Caco-2 (cell line): Measurements from ENCODE around the gene IL5RA. TPM values are rescaled to one million over a fixed set of nuclear protein-coding genes. Genes with fewer than 3 reads are reported as not detected.

Experiments used
- BruUV-seq: library from RNA; stranded (reverse); fragments of 400-500 nt; replicated peaks from 2 replicates; lab custom pipeline; 2021; lab: Mats Ljungman, UMichigan
- CTCF ChIA-PET: fragments of 300-600 bp; sonication (Branson Sonifier 250); formaldehyde crosslinking; loops from one replicate; lab custom pipeline; 2022; ENCODE audit warnings: antibody characterized with exemption; lab: Charles Lee
- POLR2A ChIA-PET: fragments of 300-600 bp; sonication (Branson Sonifier 250); formaldehyde crosslinking; loops from one replicate; lab custom pipeline; 2022; ENCODE audit warnings: antibody characterized with exemption; lab: Charles Lee
- DNase-seq, 2 experiments: peaks; one replicate each; pipeline versions ENCODE4 v3.0.0 to v3.0.0-alpha.2; 2020 to 2022
- H3K27me3 ChIP-seq: replicated peaks from 2 replicates; pipeline ENCODE4 v1.6.0; 2011; ENCODE audit warnings: low read length; ENCODE audit not compliant: control insufficient read depth, insufficient read depth
- H3K36me3 ChIP-seq: 2 replicates; pipeline ENCODE4 v1.5.1; 2011; ENCODE audit warnings: low read length; ENCODE audit not compliant: control insufficient read depth, insufficient read depth
- H3K4me1 ChIP-seq: fragments of 250-450 bp; sonication (Bioruptor Pico); 2 replicates; pipeline ENCODE4 v1.5.1; 2020; ENCODE audit warnings: mild to moderate bottlenecking
- H3K4me3 ChIP-seq: 2 replicates; pipeline ENCODE4 v1.5.1; 2011; ENCODE audit warnings: low read depth, mild to moderate bottlenecking, control low read depth, low read length
- H3K9me3 ChIP-seq: fragments of 250-450 bp; sonication (Bioruptor Pico); 2 replicates; pipeline ENCODE4 v1.5.1; 2020; ENCODE audit warnings: mild to moderate bottlenecking, moderate library complexity
- H3K27ac Mint-ChIP-seq: one replicate; pipeline ENCODE4 v1.8.0; 2022; ENCODE audit warnings: mixed read lengths; ENCODE audit not compliant: unreplicated experiment
- H3K27me3 Mint-ChIP-seq: one replicate; pipeline ENCODE4 v1.8.0; 2022; ENCODE audit warnings: mixed read lengths; ENCODE audit not compliant: insufficient read depth, unreplicated experiment
- H3K36me3 Mint-ChIP-seq: one replicate; pipeline ENCODE4 v1.8.0; 2022; ENCODE audit warnings: mild to moderate bottlenecking, mixed read lengths; ENCODE audit not compliant: insufficient read depth, unreplicated experiment
- H3K4me1 Mint-ChIP-seq: one replicate; pipeline ENCODE4 v1.8.0; 2022; ENCODE audit warnings: low read depth, mixed read lengths; ENCODE audit not compliant: unreplicated experiment
- H3K4me3 Mint-ChIP-seq: one replicate; pipeline ENCODE4 v1.8.0; 2022; ENCODE audit warnings: mild to moderate bottlenecking, moderate library complexity, mixed read lengths; ENCODE audit not compliant: unreplicated experiment
- H3K9me3 Mint-ChIP-seq: one replicate; pipeline ENCODE4 v1.8.0; 2022; ENCODE audit warnings: mixed read lengths; ENCODE audit not compliant: unreplicated experiment
- CTCF ChIP-seq, 2 experiments: fragments of 200-600 bp in 1 of 2; IDR thresholded peaks; 1 replicate in 1 of 2; 2 replicates in 1 of 2; pipeline versions ENCODE4 v1.5.1 to v1.8.0; 2011 to 2022; ENCODE audit warnings: antibody characterized with exemption in 1 of 2, control low read depth in 1 of 2, inconsistent platforms in 1 of 2, low read depth in 1 of 2, low read length in 1 of 2, mild to moderate bottlenecking in 1 of 2, moderate library complexity in 1 of 2; ENCODE audit not compliant: insufficient read depth in 1 of 2, severe bottlenecking in 1 of 2, unreplicated experiment in 1 of 2
- intact Hi-C: fragments of 100-400 bp; cut with micrococcal nuclease; formaldehyde crosslinking; loops from one replicate; pipeline ENCODE4 v1.10.0; 2022; ENCODE audit not compliant: unreplicated experiment
- total RNA-seq: library from RNA; stranded (reverse); gene quantifications from 2 replicates; pipeline ENCODE4 v1.2.3, GENCODE V29; 2022

Gene IL5RA
- total RNA-seq, 1 experiment from 2014 or later: 0.23 TPM

DNA sequence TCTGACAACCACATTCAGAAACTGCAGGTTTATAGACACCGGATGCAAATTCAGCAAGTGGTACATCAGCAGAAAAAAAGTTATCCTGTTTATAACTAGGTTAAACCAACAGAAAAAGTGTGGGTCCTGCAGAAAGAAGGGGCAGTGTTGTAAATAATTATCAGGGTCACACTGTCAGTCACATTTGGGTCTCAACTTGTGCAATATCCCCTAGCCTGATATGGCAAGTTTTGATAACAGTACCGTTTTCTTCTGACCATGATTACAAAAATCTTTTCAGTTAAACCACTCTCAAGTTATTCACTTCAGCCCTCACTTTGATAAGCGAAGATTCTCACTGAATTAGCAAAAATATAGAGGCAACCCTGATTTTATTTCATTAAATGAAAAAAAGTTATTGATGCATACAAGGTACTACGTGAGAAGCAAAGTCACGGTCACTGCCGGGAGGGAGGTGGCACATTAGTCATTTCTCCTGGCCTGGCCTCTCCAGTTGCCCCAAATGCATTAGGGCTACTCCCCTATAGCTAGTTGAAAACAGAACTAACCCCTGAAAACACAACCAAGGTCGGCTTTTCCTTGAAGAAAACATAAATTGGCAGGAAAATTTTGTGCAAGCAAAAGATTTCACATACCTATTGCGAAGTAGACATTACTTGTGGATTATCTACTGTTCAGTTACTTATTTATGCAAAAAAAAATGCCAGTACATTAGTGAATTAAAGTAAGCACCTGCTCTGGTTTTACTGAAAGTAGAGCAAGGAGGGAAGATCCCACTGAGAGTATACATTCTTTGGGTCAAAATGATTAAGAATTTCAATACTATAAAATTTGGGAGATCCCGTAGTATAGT lies 28.6 kb downstream of the IL5RA start:
- intact Hi-C loops: no loop called here
- Histone ChIP-seq H3K4me3 (no peak overlapping the region), H3K4me1 (peaks cover 17% of the 10 kb centered on the region; the same call in 1 of the 2 replicates), H3K27me3 (no peaks in the 10 kb centered on the region), H3K36me3 (no peaks in the 10 kb centered on the region), H3K9me3 (no peaks in the 10 kb centered on the region)
- Mint-ChIP-seq H3K9me3 (no peaks in the 10 kb centered on the region), H3K36me3 (no peaks in the 10 kb centered on the region), H3K27me3 (no peaks in the 10 kb centered on the region), H3K4me1 (peaks cover 7% of the 10 kb centered on the region), H3K4me3 (no peak overlapping the region), H3K27ac (no peak overlapping the region)
- no TSS peak for BruUV-seq
- ChIA-PET POLR2A (no interaction called here), CTCF (no interaction called here)
- DNase-seq: no peak
- TF ChIP-seq CTCF (IDR thresholded peaks at IDR 0.05; ENCODE audit: insufficient read depth in 1 of 2, low read depth in 1 of 2, low read length in 1 of 2, severe bottlenecking in 1 of 2, unreplicated experiment in 1 of 2): no peak

DNA sequence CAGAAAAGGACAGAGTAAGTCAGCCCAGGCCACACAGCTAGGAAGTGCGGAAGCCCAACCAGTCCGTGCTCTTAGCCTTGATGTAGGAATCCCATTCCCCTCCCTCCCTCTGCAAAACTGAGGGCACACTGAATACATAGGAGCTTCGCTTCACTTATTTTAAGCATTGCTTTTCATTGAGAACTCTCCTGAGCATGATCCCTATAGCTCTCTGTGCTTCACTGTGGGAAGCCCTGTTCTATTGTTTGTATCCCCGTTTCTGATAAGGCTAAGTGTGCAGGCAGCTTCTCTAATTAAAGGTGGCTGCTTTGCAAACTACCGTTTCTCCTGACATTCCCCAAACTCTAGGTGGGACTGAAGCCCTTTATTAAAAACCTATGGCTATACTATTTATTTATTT lies 29.9 kb downstream of the IL5RA start:
- H3K36me3 ChIP-seq: no peaks in the 10 kb centered on the region
- H3K27ac Mint-ChIP-seq: no peak overlapping the region
- ChIA-PET CTCF (no interaction called here), POLR2A (interaction anchor here (0.5 kb wide), 1 partner anchor 189 kb away, joined by 6 read pairs; no protein-coding TSS in a partner anchor)
- no peak for TF ChIP-seq CTCF (IDR thresholded peaks at IDR 0.05; ENCODE audit: insufficient read depth in 1 of 2, low read depth in 1 of 2, low read length in 1 of 2, severe bottlenecking in 1 of 2, unreplicated experiment in 1 of 2)
- H3K9me3 Mint-ChIP-seq: no peaks in the 10 kb centered on the region
- H3K4me3 ChIP-seq: no peak overlapping the region
- H3K4me3 Mint-ChIP-seq: no peak overlapping the region
- DNase-seq: no peak
- intact Hi-C loops: no loop called here
- no peaks in the 10 kb centered on the region for H3K27me3 Mint-ChIP-seq
- peaks cover 10% of the 10 kb centered on the region; the same call in 1 of the 2 replicates for H3K4me1 ChIP-seq
- H3K4me1 Mint-ChIP-seq: no peaks in the 10 kb centered on the region
- H3K27me3 ChIP-seq: no peaks in the 10 kb centered on the region
- H3K9me3 ChIP-seq: no peaks in the 10 kb centered on the region
- BruUV-seq: no TSS peak
- no peaks in the 10 kb centered on the region for H3K36me3 Mint-ChIP-seq

DNA sequence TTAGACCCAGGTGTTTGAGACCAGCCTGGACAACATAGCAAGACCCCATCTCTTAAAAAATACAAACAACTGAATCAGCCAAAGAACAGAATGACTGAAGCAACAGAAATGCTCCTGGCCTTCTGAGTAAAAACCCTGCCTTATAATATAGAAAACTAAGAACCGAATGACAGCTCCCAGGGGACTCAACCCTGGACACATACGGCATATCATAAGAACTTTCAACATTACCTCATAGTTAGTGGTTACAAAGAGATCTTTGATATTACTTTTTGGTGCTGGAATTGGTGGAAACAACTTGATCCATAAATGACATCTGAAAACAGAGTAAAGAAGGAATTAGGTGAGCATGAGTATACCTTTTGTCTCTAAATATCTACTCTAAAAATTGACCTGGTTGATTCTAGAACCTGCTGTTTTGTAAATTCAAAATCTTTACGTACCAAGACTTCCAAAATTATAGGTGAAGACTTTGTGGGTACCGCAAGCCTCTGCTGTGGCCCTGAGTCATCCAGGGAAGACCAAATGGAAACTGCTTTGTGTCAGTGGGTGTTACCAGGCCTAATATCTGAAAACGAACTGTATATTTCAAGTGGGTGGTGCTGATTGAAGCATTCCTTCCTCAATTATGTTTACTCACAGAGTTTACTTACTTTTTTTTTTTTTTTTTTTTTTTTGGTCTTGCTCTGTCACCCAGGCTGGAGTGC lies 35.5 kb downstream of the IL5RA start:
- intact Hi-C loops: no loop called here
- no peaks in the 10 kb centered on the region for H3K36me3 Mint-ChIP-seq
- H3K27me3 ChIP-seq: no peaks in the 10 kb centered on the region
- H3K4me3 ChIP-seq: no peak overlapping the region
- H3K4me3 Mint-ChIP-seq: no peak overlapping the region
- no peaks in the 10 kb centered on the region for H3K27me3 Mint-ChIP-seq
- no peak for DNase-seq
- no peaks in the 10 kb centered on the region for H3K4me1 Mint-ChIP-seq
- H3K4me1 ChIP-seq: no peaks in the 10 kb centered on the region
- H3K27ac Mint-ChIP-seq: no peak overlapping the region
- no peaks in the 10 kb centered on the region for H3K9me3 Mint-ChIP-seq
- BruUV-seq: no TSS peak
- no peak for TF ChIP-seq CTCF (IDR thresholded peaks at IDR 0.05; ENCODE audit: insufficient read depth in 1 of 2, low read depth in 1 of 2, low read length in 1 of 2, severe bottlenecking in 1 of 2, unreplicated experiment in 1 of 2)
- H3K36me3 ChIP-seq: no peaks in the 10 kb centered on the region
- CTCF ChIA-PET: no interaction called here
- no peaks in the 10 kb centered on the region for H3K9me3 ChIP-seq
- POLR2A ChIA-PET: no interaction called here
